Endothelial cell of hepatic sinusoid (primary cell): Measurements from ENCODE around the gene CCT6B.
"Not testable (repeated sequence)": the region's sequence is repeated elsewhere in the genome, so short reads cannot be mapped to it uniquely, and the experiment has no call there.

Experiments
- in situ Hi-C: cut with HindIII; loops from 2 replicates; pipeline ENCODE4 v1.10.0; 2017; ENCODE audit warnings: low sequenced_read_pairs

The CCT6B gene, protein sequence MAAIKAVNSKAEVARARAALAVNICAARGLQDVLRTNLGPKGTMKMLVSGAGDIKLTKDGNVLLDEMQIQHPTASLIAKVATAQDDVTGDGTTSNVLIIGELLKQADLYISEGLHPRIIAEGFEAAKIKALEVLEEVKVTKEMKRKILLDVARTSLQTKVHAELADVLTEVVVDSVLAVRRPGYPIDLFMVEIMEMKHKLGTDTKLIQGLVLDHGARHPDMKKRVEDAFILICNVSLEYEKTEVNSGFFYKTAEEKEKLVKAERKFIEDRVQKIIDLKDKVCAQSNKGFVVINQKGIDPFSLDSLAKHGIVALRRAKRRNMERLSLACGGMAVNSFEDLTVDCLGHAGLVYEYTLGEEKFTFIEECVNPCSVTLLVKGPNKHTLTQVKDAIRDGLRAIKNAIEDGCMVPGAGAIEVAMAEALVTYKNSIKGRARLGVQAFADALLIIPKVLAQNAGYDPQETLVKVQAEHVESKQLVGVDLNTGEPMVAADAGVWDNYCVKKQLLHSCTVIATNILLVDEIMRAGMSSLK

DNA sequence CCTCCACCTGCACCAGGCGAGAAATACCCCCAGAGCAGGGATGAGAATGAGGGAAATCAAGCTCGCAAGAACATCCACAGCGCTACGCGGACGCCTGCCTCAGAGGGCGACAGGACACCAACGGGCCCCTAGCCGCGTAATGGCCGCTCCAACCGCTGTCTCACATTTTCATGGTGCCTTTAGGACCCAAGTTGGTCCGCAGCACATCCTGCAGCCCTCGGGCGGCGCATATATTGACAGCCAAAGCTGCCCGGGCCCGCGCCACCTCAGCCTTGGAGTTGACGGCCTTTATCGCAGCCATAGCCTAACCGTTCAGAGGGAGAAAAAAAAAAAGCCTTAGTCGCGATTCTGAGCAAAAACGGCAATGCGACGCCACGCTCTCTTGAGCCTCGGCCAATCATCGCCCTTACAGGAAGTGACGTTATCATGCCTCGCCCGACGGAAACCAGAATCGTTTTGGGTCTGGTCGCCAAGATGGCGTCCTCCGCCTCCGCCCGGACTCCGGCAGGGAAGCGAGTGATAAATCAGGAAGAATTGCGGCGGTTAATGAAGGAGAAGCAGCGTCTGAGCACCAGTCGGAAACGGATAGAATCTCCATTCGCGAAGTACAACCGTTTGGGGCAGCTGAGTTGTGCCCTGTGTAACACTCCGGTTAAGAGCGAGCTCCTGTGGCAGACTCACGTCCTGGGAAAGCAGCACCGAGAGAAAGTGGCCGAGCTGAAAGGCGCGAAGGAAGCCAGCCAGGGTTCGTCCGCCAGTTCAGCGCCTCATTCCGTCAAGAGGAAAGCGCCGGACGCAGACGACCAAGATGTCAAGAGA is at the start of gene CCT6B, which contains the start of gene ZNF830:
TSS of gene CCT6B (minus strand) at position 368 of the 819 bp plus-strand sequence. CDS start at position 301, 67 bp downstream.
TSS of gene ZNF830 (plus strand) at position 448 of the 819 bp plus-strand sequence. CDS start at position 475, 27 bp downstream.
- in situ Hi-C loops: loop anchor here (25.0 kb wide), 1 partner anchor 99 kb away; no protein-coding TSS in a partner anchor

- in situ Hi-C loops: no loop called here
Observed at GRCh38 chr17:35010093-35010492, 48.8 kb upstream of the CCT6B start.

DNA sequence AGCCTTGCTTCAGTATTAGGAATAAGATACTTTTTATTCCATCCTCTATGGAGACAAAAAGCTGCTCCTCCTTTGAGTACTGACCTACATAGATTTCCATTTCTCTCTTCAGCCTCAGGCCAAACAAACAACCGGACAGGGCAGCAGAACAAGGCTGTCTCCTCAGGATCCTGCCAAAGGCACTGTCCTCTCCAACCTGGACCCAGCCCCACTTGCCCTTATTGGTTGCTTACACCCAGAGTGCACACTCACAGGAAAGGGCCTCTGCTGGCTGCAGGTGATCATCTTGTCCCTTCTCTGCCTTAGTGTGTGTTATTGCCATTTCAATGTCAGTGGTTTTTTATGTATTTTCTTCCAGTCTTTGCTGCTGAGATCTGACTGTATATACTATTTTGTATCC is 45.7 kb upstream of the CCT6B start:
- in situ Hi-C loops: no loop called here

DNA sequence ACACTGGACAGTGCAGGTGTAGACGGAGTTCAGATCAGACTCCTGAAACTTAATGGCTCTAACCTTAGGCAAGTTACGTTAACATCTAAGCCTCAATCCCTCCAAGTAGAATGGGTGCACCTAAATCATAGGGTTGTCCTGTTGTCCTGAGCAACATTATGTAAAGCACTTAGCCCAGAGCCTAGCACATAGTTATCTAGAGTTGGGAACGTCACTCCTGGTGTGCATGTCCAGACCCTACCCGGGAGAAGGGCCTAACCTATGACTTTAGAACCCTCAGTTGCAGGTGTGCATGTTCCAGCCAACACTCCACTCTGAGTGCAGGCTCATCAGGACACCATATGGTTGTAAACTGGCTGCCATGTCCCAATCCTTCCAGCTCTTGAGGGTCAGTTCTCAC is 45.1 kb upstream of the CCT6B start:
- in situ Hi-C loops: no loop called here

DNA sequence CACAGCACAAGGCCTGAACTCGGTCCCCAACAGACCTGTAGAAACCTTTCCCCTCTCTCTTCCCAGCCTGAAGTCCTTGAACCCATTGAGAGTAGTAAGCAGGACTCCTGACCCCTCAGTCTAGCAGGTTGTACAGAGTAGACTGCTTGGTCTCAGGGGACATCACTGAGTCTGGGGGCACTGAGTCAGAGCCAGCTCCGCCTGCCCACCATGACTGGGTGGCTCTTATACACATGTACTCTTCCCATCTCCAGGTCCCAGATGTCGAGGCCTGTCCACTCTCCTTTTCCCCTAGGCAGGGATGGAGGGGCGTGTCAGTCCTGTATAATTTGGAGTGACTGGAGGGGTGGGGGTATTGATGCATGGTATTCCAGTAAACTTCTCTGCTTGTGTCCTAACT is 42.5 kb upstream of the CCT6B start:
- in situ Hi-C loops: no loop called here

GRCh38 chr17:35002876-35003551 is 41.8 kb upstream of the CCT6B start:
- in situ Hi-C loops: no loop called here

- in situ Hi-C loops: no loop called here
Observed at GRCh38 chr17:35001549-35001948, 40.3 kb upstream of the CCT6B start.

GRCh38 chr17:35000965-35001364 is 39.7 kb upstream of the CCT6B start:
- in situ Hi-C loops: not testable (repeated sequence)

GRCh38 chr17:34999456-34999855 is 38.2 kb upstream of the CCT6B start:
- in situ Hi-C loops: no loop called here

- in situ Hi-C loops: no loop called here
Observed at GRCh38 chr17:34998205-34998604, 36.9 kb upstream of the CCT6B start.

DNA sequence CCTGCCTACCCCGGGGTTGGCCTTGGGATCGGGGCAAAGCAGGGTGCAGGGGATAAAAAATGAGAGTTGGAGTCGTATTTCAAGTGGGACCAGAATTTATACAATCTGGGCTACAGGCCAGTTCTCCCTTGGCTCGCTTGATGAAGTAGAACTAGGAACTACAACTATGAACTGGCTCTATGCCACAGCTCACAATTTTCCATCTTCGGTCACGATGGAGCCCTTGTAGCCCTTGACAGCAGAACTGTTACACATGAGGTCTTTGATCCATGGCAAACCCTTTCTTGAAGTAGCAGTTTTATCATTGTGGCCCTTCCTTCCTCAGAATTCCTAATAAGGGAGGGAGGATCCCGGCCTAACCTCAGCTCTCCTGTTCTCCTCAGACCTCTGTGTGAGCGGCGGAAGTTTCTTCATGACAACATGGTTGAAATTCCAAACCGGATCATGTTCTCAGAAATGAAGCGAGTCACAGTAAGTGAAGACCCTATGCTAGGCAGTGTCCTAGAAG is 36.1 kb upstream of the CCT6B start:
- in situ Hi-C loops: no loop called here

DNA sequence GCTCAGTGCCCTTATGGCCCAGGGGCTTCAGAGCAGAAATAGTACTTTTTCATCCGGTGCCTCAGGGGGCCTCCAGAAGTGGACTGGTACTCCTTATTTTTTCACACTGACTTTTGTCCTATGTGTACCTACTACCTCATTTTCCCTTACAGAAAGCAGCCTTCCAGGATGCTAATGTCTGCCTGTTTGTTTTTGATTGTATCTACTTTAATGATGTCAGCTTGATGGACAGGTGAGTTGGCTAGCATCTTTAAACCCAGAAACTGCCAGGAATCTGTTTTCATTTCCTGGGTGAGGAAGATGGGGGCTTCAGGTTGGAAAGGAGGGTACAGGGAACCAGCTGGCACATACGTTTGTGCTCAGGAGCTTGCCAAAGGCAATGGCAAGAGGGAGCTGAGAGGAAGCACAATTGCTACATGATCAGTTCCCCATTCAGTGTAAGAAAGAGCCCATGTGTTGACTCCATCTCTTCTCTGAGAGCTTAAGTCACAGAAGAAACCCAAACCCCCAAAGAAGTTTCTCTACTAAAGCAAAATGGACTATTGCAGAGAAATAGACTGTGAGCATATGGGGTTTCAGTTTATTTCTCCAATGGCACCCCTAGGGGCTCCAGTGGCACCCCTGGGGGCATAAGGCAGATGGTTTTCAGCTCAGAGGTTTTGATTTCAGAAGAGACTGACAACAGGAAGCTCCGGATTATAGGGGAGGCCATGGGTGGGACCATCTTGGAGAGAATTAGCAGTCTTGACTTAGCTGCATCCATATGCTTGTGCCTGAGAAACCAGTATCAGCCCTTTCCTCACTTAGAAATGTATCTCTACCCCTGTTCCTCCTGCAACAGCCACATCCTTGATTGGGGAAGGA is 35.4 kb upstream of the CCT6B start:
- in situ Hi-C loops: no loop called here

DNA sequence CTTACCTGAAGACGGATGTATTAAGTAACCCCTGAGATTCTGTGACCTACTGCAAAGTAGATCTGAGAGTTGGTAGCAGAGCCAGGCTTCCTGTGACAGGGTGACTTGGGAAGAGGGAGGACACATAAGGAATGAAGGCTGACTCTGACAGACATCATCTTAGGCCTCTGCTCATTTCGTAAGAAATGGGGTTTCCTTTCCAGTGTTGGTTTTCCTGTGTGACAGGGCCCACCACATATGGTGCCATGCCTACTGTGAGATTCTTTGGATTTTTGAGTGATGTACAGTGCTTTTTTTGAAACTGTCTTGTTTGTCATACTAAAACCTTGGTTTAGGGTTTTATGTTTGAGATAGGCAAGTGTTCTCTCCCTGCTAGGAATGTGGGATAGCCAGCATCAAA is 31.8 kb upstream of the CCT6B start:
- in situ Hi-C loops: no loop called here

DNA sequence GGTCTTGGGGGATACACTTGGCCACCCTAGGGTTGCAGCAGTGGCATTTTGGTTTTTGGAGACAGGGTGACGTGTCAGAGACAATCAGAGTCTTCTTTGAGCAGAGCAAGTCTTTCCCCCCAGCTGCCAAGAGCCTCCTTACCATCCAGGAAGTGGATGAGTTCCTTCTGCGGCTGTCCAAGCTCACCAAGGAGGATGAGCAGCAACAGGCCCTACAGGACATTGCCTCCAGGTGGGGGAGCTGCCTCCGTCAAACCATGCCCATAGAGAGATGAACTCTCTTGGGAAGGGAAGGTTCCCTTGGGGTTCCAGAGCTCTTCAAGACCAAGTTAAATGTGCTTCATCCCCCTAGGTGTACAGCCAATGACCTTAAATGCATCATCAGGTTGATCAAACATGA is 30.3 kb upstream of the CCT6B start:
- in situ Hi-C loops: no loop called here

- in situ Hi-C loops: no loop called here
Observed at GRCh38 chr17:34990921-34991365, 29.7 kb upstream of the CCT6B start.

- in situ Hi-C loops: loop anchor here (5.0 kb wide), 1 partner anchor 53 kb away; no protein-coding TSS in a partner anchor
Observed at GRCh38 chr17:34989473-34989872, 28.2 kb upstream of the CCT6B start.

DNA sequence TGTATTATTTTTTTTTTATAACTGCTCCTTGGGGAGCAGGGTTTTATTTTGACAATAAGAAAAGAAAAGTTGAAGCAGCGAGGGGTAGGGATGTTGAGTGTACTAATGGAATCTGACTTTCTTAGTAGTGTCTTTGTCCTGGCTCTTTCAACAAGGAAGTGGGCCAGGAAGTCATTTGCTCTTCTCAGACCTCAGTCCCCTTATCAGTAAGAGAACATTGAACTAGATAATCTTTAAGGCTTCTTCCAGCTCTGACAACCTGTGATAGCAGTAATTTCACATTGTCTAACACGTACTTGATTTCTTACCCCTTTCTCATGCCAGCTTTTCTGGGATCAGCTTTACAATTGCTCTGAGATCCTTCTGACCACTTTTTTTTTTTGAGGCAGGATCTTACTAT is 27.4 kb upstream of the CCT6B start:
- in situ Hi-C loops: loop anchor here (5.0 kb wide), 1 partner anchor 54 kb away; no protein-coding TSS in a partner anchor

DNA sequence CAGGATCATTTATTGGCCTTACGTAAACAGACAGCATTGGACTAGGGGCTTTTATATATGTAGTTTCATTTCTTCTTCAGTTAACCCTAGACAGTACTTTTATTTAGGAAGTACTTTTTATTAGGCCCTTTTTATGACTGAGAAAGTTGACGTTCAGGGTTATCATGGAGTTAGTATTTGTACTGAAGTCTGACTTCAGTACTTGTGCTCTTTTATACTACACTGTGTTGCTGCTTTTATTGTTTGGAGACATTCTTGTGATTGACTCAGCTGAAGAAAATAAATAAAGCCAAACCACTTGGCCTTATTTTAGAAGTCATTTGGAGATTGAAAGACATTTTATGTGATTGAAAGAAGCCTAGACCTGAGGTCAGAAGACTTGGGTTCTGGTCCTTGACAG is 26.0 kb upstream of the CCT6B start:
- in situ Hi-C loops: loop anchor here (5.0 kb wide), 1 partner anchor 55 kb away; no protein-coding TSS in a partner anchor

GRCh38 chr17:34981538-34982241 is 20.4 kb upstream of the CCT6B start:
- in situ Hi-C loops: no loop called here
